NCI-H460 (cell line): ENCODE results near the gene MATCAP1. TPM values are rescaled to one million over a fixed set of nuclear protein-coding genes. Genes with fewer than 3 reads are reported as not detected.

Experiments
- DNase-seq: peaks from one replicate; pipeline ENCODE4 v3.0.0-alpha.2; 2016; ENCODE audit warnings: low read depth; ENCODE audit errors: extremely low read depth
- total RNA-seq: library from RNA; depleted of rRNA; stranded (reverse); fragments of >200 nt; shearing (Covaris generic); gene quantifications from 2 replicates; pipeline ENCODE4 v1.2.3, GENCODE V29; 2014

MATCAP1 gene
- total RNA-seq, 1 experiment from 2014 or later = 10.8 TPM

- DNase-seq = peak; percentile 91
Observed at GRCh38 chr16:67191995-67192681, 8.4 kb upstream of the MATCAP1 start, which contains the start of gene E2F4. Gene E2F4 (plus strand): TSS chr16:67192155. CDS start chr16:67192228, 73 bp downstream.

- DNase-seq = no peak
Observed at GRCh38 chr16:67191411-67191994, 7.7 kb upstream of the MATCAP1 start.

- DNase-seq = no peak
Observed at GRCh38 chr16:67190448-67191399, 7.0 kb upstream of the MATCAP1 start.

- no peak for DNase-seq
Observed at GRCh38 chr16:67190041-67190440, 6.3 kb upstream of the MATCAP1 start, which contains the start of gene EXOC3L1. Gene EXOC3L1 (minus strand): TSS chr16:67190136. CDS start chr16:67189676, 460 bp downstream.

GRCh38 chr16:67188798-67189197 is 5.0 kb upstream of the MATCAP1 start:
- DNase-seq = no peak

GRCh38 chr16:67188323-67188722 is 4.6 kb upstream of the MATCAP1 start:
- no peak for DNase-seq

GRCh38 chr16:67187175-67187890 is 3.6 kb upstream of the MATCAP1 start:
- no peak for DNase-seq

- DNase-seq = no peak
Observed at GRCh38 chr16:67186550-67186950, 2.8 kb upstream of the MATCAP1 start.

GRCh38 chr16:67185651-67186134 is 1.9 kb upstream of the MATCAP1 start:
- DNase-seq = no peak

- DNase-seq = peak; percentile 92
Observed at GRCh38 chr16:67184995-67185650, 1.4 kb upstream of the MATCAP1 start.

- DNase-seq = no peak
Observed at GRCh38 chr16:67184453-67184994, 761 bp upstream of the MATCAP1 start.

GRCh38 chr16:67183284-67183626 is 508 bp downstream of the MATCAP1 start:
- no peak for DNase-seq

GRCh38 chr16:67182288-67182687 is 1.5 kb downstream of the MATCAP1 start:
- no peak for DNase-seq

- no peak for DNase-seq
Observed at GRCh38 chr16:67181346-67181745, 2.4 kb downstream of the MATCAP1 start.

- DNase-seq = no peak
Observed at GRCh38 chr16:67180166-67180565, 3.6 kb downstream of the MATCAP1 start.

GRCh38 chr16:67179421-67180080 is 4.2 kb downstream of the MATCAP1 start:
- DNase-seq = no peak

- DNase-seq = no peak
Observed at GRCh38 chr16:67177743-67178699, 5.7 kb downstream of the MATCAP1 start.

- no peak for DNase-seq
Observed at GRCh38 chr16:67176662-67177061, 7.1 kb downstream of the MATCAP1 start.
